T-cell (primary cell): ENCODE results near the gene GABPB2. TPM values are rescaled to one million over a fixed set of nuclear protein-coding genes. Genes with fewer than 3 reads are reported as not detected.
A peak's percentile ranks its signal among the peaks of the same experiment; 100 is the strongest.

Source experiments
- ATAC-seq, 4 experiments: fragments of 200-7000 bp in 3 of 4; fragments of 150-1000 bp in 1 of 4; cut with Tn5 transposase; replicated peaks in 1 of 4; 1 replicate in 3 of 4; 2 replicates in 1 of 4; pipeline ENCODE4 v1.10.0; 2021; ENCODE audit warnings: moderate library complexity in 3 of 4, mild to moderate bottlenecking in 2 of 4, moderate number of reproducible peaks in 1 of 4
- CTCF ChIA-PET, 2 donors: fragments of 300-600 bp; sonication (Branson Sonifier 250); formaldehyde crosslinking; loops; one replicate each; lab custom pipeline; 2022; ENCODE audit warnings: antibody characterized with exemption in 2 of 2; lab: Charles Lee
- POLR2A ChIA-PET, 2 donors: fragments of 300-600 bp; sonication (Branson Sonifier 250); formaldehyde crosslinking; loops; one replicate each; lab custom pipeline; 2022; ENCODE audit warnings: antibody characterized with exemption in 2 of 2; lab: Charles Lee
- DNase-seq, 35 experiments: peaks; one replicate each; pipeline versions ENCODE4 v3.0.0 to v3.0.0-alpha.2; 2013 to 2023
- H3K27ac ChIP-seq: one replicate; pipeline ENCODE4 v1.5.1; 2013; ENCODE audit warnings: low read length
- H3K27me3 ChIP-seq, 2 experiments: replicated peaks in 1 of 2; 1 replicate in 1 of 2; 2 replicates in 1 of 2; pipeline versions ENCODE4 v1.6.1 to v1.7.0; 2013; ENCODE audit warnings: low read length in 1 of 2, mixed read lengths in 1 of 2; ENCODE audit not compliant: control insufficient read depth in 2 of 2, insufficient read depth in 2 of 2; ENCODE audit errors: extremely low read depth in 1 of 2
- H3K36me3 ChIP-seq, 2 donors: 1 replicate in 1 of 2; 2 replicates in 1 of 2; pipeline versions ENCODE4 v1.6.1 to v1.7.0; 2013; ENCODE audit warnings: low read length in 1 of 2; ENCODE audit not compliant: control insufficient read depth in 2 of 2, insufficient read depth in 1 of 2; ENCODE audit errors: extremely low read depth in 1 of 2
- H3K4me1 ChIP-seq, 2 experiments: 1 replicate in 1 of 2; 2 replicates in 1 of 2; pipeline versions ENCODE4 v1.6.1 to v1.7.0; 2013; ENCODE audit warnings: low read length in 2 of 2, mixed read lengths in 1 of 2; ENCODE audit not compliant: insufficient read depth in 2 of 2, control insufficient read depth in 1 of 2; ENCODE audit errors: extremely low read depth in 1 of 2
- H3K4me3 ChIP-seq, 2 donors: 1 replicate in 1 of 2; 2 replicates in 1 of 2; pipeline versions ENCODE4 v1.5.1 to v1.7.0; 2013; ENCODE audit warnings: mild to moderate bottlenecking in 2 of 2, low read length in 1 of 2, moderate library complexity in 1 of 2; ENCODE audit not compliant: control insufficient read depth in 1 of 2; ENCODE audit errors: extremely low read depth in 1 of 2
- H3K9me3 ChIP-seq: 2 replicates; pipeline ENCODE4 v1.7.0; 2013
- H3K27ac Mint-ChIP-seq, 2 donors: one replicate each; pipeline ENCODE4 v1.8.0; 2020 to 2021; ENCODE audit warnings: mild to moderate bottlenecking in 2 of 2, mixed read lengths in 2 of 2
- H3K27me3 Mint-ChIP-seq, 2 donors: one replicate each; pipeline ENCODE4 v1.8.0; 2021 to 2022; ENCODE audit warnings: mixed read lengths in 2 of 2
- H3K36me3 Mint-ChIP-seq: one replicate; pipeline ENCODE4 v1.8.0; 2021; ENCODE audit warnings: mixed read lengths
- H3K4me1 Mint-ChIP-seq, 3 donors: one replicate each; pipeline ENCODE4 v1.8.0; 2020 to 2022; ENCODE audit warnings: mixed read lengths in 3 of 3, mild to moderate bottlenecking in 1 of 3
- H3K4me3 Mint-ChIP-seq, 3 donors: one replicate each; pipeline ENCODE4 v1.8.0; 2020 to 2022; ENCODE audit warnings: mild to moderate bottlenecking in 3 of 3, mixed read lengths in 3 of 3, moderate library complexity in 3 of 3
- H3K9me3 Mint-ChIP-seq, 3 donors: one replicate each; pipeline ENCODE4 v1.8.0; 2020 to 2022; ENCODE audit warnings: mixed read lengths in 3 of 3
- WGBS: methylation state at CpG from one replicate; pipeline ENCODE4 v1.1.5; 2013; ENCODE audit warnings: missing lambda C conversion rate; ENCODE audit not compliant: insufficient coverage; 5-methylcytosine and 5-hydroxymethylcytosine counted together
- total RNA-seq, 35 experiments: library from RNA in 6 of 35; stranded (reverse) in 6 of 35; fragments of 120-200 nt in 1 of 35; gene quantifications; one replicate each; pipeline versions ENCODE4 v1.2.1 to v1.2.4 and lab custom pipeline; 2013 to 2026

GABPB2 gene
- total RNA-seq, 5 donors from 2014 or later (not counting 1 experiment from before 2014, with no cell fraction given) = 29.6 to 41.3 (median 32.5) TPM

GRCh38 chr1:151106894-151107293, 36.3 kb downstream of the GABPB2 start:
- no peak for DNase-seq
- H3K4me1 Mint-ChIP-seq = no peaks in the 10 kb centered on the region
- ChIA-PET POLR2A (interaction anchor here in 1 of 2 donors (0.6 kb wide), 2 partner anchors 49 to 125 kb away, joined by 3 to 7 read pairs; no protein-coding TSS in a partner anchor), CTCF (interaction anchor here in 1 of 2 donors (0.7 kb wide), 1 partner anchor 751 kb away, joined by 3 read pairs; no protein-coding TSS in a partner anchor)
- no peak for ATAC-seq
- H3K27ac ChIP-seq = no peak overlapping the region
- H3K9me3 Mint-ChIP-seq = no peaks in the 10 kb centered on the region
- H3K4me3 ChIP-seq = no peak overlapping the region
- no peaks in the 10 kb centered on the region for H3K4me1 ChIP-seq
- H3K36me3 ChIP-seq = peaks cover 0 to 26% of the 10 kb centered on the region in 2 donors
- no peak overlapping the region for H3K4me3 Mint-ChIP-seq
- H3K36me3 Mint-ChIP-seq = peaks cover 20% of the 10 kb centered on the region
- no peaks in the 10 kb centered on the region for H3K27me3 Mint-ChIP-seq
- no CpG with 5 or more reads among the region's 2 CpGs for WGBS
- no peaks in the 10 kb centered on the region for H3K27me3 ChIP-seq
- no peaks in the 10 kb centered on the region for H3K9me3 ChIP-seq
- H3K27ac Mint-ChIP-seq = no peak overlapping the region

GRCh38 chr1:151108331-151108730, 37.8 kb downstream of the GABPB2 start:
- no peaks in the 10 kb centered on the region for H3K9me3 ChIP-seq
- Mint-ChIP-seq H3K4me3 (no peak overlapping the region), H3K27me3 (no peaks in the 10 kb centered on the region), H3K9me3 (no peaks in the 10 kb centered on the region), H3K36me3 (peaks cover 20% of the 10 kb centered on the region), H3K4me1 (no peaks in the 10 kb centered on the region), H3K27ac (no peak overlapping the region)
- peaks cover 0 to 26% of the 10 kb centered on the region in 2 donors for H3K36me3 ChIP-seq
- H3K4me1 ChIP-seq = no peaks in the 10 kb centered on the region
- no peaks in the 10 kb centered on the region for H3K27me3 ChIP-seq
- POLR2A ChIA-PET = no interaction called here
- no peak for ATAC-seq
- CTCF ChIA-PET = interaction anchor here in 1 of 2 donors (0.6 kb wide), 1 partner anchor 8 kb away, joined by 5 read pairs; no protein-coding TSS in a partner anchor
- WGBS = 97% methylated on average over 4 of the region's 5 CpGs
- DNase-seq = no peak
- no peak overlapping the region for H3K4me3 ChIP-seq
- no peak overlapping the region for H3K27ac ChIP-seq

GRCh38 chr1:151113877-151114276, 43.3 kb downstream of the GABPB2 start:
- H3K27ac Mint-ChIP-seq = no peak overlapping the region
- no peak overlapping the region for H3K27ac ChIP-seq
- POLR2A ChIA-PET = interaction anchor here in 1 of 2 donors (0.6 kb wide), 2 partner anchors 20 to 191 kb away, joined by 3 read pairs; no protein-coding TSS in a partner anchor
- no peak for DNase-seq
- no peaks in the 10 kb centered on the region for H3K9me3 ChIP-seq
- H3K4me1 ChIP-seq = no peaks in the 10 kb centered on the region
- no peak overlapping the region for H3K4me3 ChIP-seq
- no peaks in the 10 kb centered on the region for H3K27me3 ChIP-seq
- no peak overlapping the region for H3K4me3 Mint-ChIP-seq
- CTCF ChIA-PET = interaction anchor here in 1 of 2 donors (1.0 to 1.5 kb wide), 2 partner anchors 10 to 14 kb away, joined by 4 read pairs; no protein-coding TSS in a partner anchor
- no CpG with 5 or more reads among the region's 5 CpGs for WGBS
- H3K36me3 ChIP-seq = peaks cover 2 to 32% of the 10 kb centered on the region in 2 donors
- no peaks in the 10 kb centered on the region for H3K9me3 Mint-ChIP-seq
- no peaks in the 10 kb centered on the region for H3K4me1 Mint-ChIP-seq
- no peaks in the 10 kb centered on the region for H3K27me3 Mint-ChIP-seq
- ATAC-seq = no peak
- H3K36me3 Mint-ChIP-seq = peaks cover 24% of the 10 kb centered on the region

- H3K4me1 ChIP-seq = no peaks in the 10 kb centered on the region
- Mint-ChIP-seq H3K4me1 (peaks cover 0 to 8% (median 2%) of the 10 kb centered on the region in 3 donors), H3K27me3 (no peaks in the 10 kb centered on the region), H3K36me3 (peaks cover 21% of the 10 kb centered on the region), H3K27ac (peak overlapping the region; percentile 70 to 80), H3K4me3 (no peak overlapping the region), H3K9me3 (no peaks in the 10 kb centered on the region)
- H3K36me3 ChIP-seq = peaks cover 3 to 25% of the 10 kb centered on the region in 2 donors
- POLR2A ChIA-PET = interaction anchor here (0.6 to 0.7 kb wide), 3 partner anchors 18 to 189 kb away, joined by 3 to 6 read pairs (median 4); no protein-coding TSS in a partner anchor
- H3K4me3 ChIP-seq = no peak overlapping the region
- peak in 1 of 4 experiments; percentile 19 for ATAC-seq
- CTCF ChIA-PET = interaction anchor here in 1 of 2 donors (0.6 to 1.0 kb wide), 2 partner anchors 13 to 25 kb away, joined by 3 read pairs; no protein-coding TSS in a partner anchor
- no CpG with 5 or more reads among the region's 5 CpGs for WGBS
- no peak for DNase-seq
- H3K27ac ChIP-seq = peak overlapping the region; percentile 53
- no peaks in the 10 kb centered on the region for H3K27me3 ChIP-seq
- H3K9me3 ChIP-seq = no peaks in the 10 kb centered on the region
Measured at GRCh38 chr1:151124763-151125403, 54.3 kb downstream of the GABPB2 start.

GRCh38 chr1:151128800-151129199, 58.2 kb downstream of the GABPB2 start:
- WGBS = 98% methylated on average over 5 of the region's 6 CpGs
- Mint-ChIP-seq H3K4me3 (no peak overlapping the region), H3K27ac (no peak overlapping the region), H3K9me3 (no peaks in the 10 kb centered on the region), H3K36me3 (peaks cover 8% of the 10 kb centered on the region), H3K4me1 (peaks cover 7 to 21% (median 16%) of the 10 kb centered on the region in 3 donors), H3K27me3 (peaks cover 0 to 4% of the 10 kb centered on the region in 2 donors)
- no peak for ATAC-seq
- Histone ChIP-seq H3K9me3 (no peaks in the 10 kb centered on the region), H3K27me3 (peaks cover 0 to 13% of the 10 kb centered on the region in 2 experiments), H3K4me3 (no peak overlapping the region), H3K4me1 (peaks cover 2 to 11% of the 10 kb centered on the region in 2 experiments), H3K36me3 (peaks cover 0 to 7% of the 10 kb centered on the region in 2 donors), H3K27ac (no peak overlapping the region)
- ChIA-PET POLR2A (interaction anchor here in 1 of 2 donors (0.6 kb wide), 1 partner anchor 210 kb away, joined by 3 read pairs; no protein-coding TSS in a partner anchor), CTCF (interaction anchor here in 1 of 2 donors (0.7 kb wide), 1 partner anchor 55 kb away, joined by 4 read pairs; no protein-coding TSS in a partner anchor)
- no peak for DNase-seq

GRCh38 chr1:151130987-151131586, 60.5 kb downstream of the GABPB2 start:
- H3K4me3 ChIP-seq = peak overlapping the region; percentile 27 to 64
- Mint-ChIP-seq H3K4me3 (peak overlapping the region; percentile 71 to 77 (median 76)), H3K9me3 (no peaks in the 10 kb centered on the region), H3K27me3 (peaks cover 0 to 4% of the 10 kb centered on the region in 2 donors), H3K27ac (peak overlapping the region; percentile 52 to 82), H3K36me3 (no peaks in the 10 kb centered on the region), H3K4me1 (peaks cover 7 to 14% (median 13%) of the 10 kb centered on the region in 3 donors)
- WGBS = 19% methylated on average over 44 of the region's 45 CpGs
- H3K27me3 ChIP-seq = peaks cover 0 to 13% of the 10 kb centered on the region in 2 experiments
- H3K27ac ChIP-seq = no peak overlapping the region
- peaks cover 2 to 11% of the 10 kb centered on the region in 2 experiments for H3K4me1 ChIP-seq
- ATAC-seq = peak; percentile 97 to 100 (median 99)
- CTCF ChIA-PET = interaction anchor here (0.6 to 1.5 kb wide), 6 partner anchors 15 to 535 kb away, joined by 3 to 8 read pairs (median 4); no protein-coding TSS in a partner anchor
- no peaks in the 10 kb centered on the region for H3K9me3 ChIP-seq
- H3K36me3 ChIP-seq = peaks cover 0 to under 1% of the 10 kb centered on the region in 2 donors
- DNase-seq = peak; percentile 55 to 91 (median 81)
- POLR2A ChIA-PET = interaction anchor here (0.5 to 0.7 kb wide), 4 partner anchors 11 to 156 kb away, joined by 3 to 8 read pairs (median 6); partner anchors contain the start of gene CERS2 (in 1 of the 2)
